Measurements from ENCODE around the gene GNG11. TPM values are rescaled to one million over a fixed set of nuclear protein-coding genes. Genes with fewer than 3 reads are reported as not detected.

GNG11 gene
- total RNA-seq, 2 donors from 2014 or later, result not detected

DNA sequence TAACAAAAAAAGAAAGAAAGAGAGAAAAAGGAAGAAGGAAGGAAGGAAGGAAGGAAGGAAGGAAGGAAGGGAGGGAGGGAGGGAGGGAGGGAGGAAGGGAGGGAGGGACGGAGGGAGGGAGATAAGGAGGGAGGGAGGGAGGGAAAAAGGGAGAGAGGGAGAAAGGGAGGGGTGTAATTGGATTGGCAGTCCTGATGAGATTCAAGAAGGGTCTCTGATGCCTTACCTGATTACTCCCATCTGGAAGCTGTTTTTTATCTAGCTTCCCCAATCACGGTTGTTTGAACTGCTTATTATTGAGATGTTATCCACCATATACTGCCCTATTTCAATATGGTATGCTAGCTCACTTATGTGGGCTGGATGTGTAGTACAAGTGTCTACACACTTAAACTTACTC, 27.3 kb downstream of the GNG11 start:
- H3K36me3 Mint-ChIP-seq (ENCODE audit: low read depth), result no peaks in the 10 kb centered on the region
- peaks cover 6% of the 10 kb centered on the region for H3K27me3 Mint-ChIP-seq
- H3K4me3 Mint-ChIP-seq, result no peak overlapping the region
- H3K27ac Mint-ChIP-seq, result no peak overlapping the region
- no peak for ATAC-seq (replicated peaks)
- no peaks in the 10 kb centered on the region for H3K9me3 Mint-ChIP-seq
- H3K4me1 Mint-ChIP-seq, result no peaks in the 10 kb centered on the region

GRCh38 chr7:93949423-93949822, 27.9 kb downstream of the GNG11 start:
- Mint-ChIP-seq H3K36me3 (ENCODE audit: low read depth) (no peaks in the 10 kb centered on the region), H3K4me1 (no peaks in the 10 kb centered on the region)

GRCh38 chr7:93955304-93955703, 33.8 kb downstream of the GNG11 start:
- no peak overlapping the region for H3K4me3 Mint-ChIP-seq
- no peak overlapping the region for H3K27ac Mint-ChIP-seq
- no peaks in the 10 kb centered on the region for H3K36me3 Mint-ChIP-seq (ENCODE audit: low read depth)
- H3K27me3 Mint-ChIP-seq, result no peaks in the 10 kb centered on the region
- no peak for ATAC-seq (replicated peaks)
- no peaks in the 10 kb centered on the region for H3K4me1 Mint-ChIP-seq
- H3K9me3 Mint-ChIP-seq, result no peaks in the 10 kb centered on the region

More at GRCh38 chr7:93949423-93949822, 27.9 kb downstream of the GNG11 start:
- Mint-ChIP-seq H3K9me3 (no peaks in the 10 kb centered on the region), H3K4me3 (no peak overlapping the region), H3K27ac (no peak overlapping the region), H3K27me3 (peaks cover 3% of the 10 kb centered on the region)
- ATAC-seq (replicated peaks), result no peak

GRCh38 chr7:93957767-93958166, 36.2 kb downstream of the GNG11 start:
- no peak for ATAC-seq (replicated peaks)
- Mint-ChIP-seq H3K9me3 (no peaks in the 10 kb centered on the region), H3K4me1 (no peaks in the 10 kb centered on the region), H3K27ac (no peak overlapping the region), H3K27me3 (no peaks in the 10 kb centered on the region), H3K36me3 (ENCODE audit: low read depth) (no peaks in the 10 kb centered on the region), H3K4me3 (no peak overlapping the region)

DNA sequence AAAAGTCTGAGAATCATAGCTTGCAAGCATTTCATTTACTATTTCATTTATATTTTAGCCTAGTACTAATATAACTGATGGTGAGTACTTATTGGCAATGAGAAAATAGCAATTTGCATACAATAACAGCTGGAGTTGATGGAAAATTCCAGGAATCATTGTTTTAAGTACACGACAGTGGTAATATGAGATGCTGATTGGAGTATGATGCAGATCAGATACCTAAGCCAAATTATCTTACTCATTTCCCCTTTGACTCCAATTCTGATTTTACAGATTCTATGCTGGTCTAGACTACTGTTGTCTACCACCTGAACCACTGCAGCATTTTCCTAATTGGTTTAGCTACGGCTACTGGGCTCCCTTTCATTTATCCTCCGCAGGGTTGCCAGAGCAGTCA, 36.7 kb downstream of the GNG11 start:
- Mint-ChIP-seq H3K27me3 (no peaks in the 10 kb centered on the region), H3K36me3 (ENCODE audit: low read depth) (no peaks in the 10 kb centered on the region), H3K9me3 (no peaks in the 10 kb centered on the region), H3K4me3 (no peak overlapping the region), H3K4me1 (no peaks in the 10 kb centered on the region), H3K27ac (no peak overlapping the region)
- ATAC-seq (replicated peaks), result no peak

DNA sequence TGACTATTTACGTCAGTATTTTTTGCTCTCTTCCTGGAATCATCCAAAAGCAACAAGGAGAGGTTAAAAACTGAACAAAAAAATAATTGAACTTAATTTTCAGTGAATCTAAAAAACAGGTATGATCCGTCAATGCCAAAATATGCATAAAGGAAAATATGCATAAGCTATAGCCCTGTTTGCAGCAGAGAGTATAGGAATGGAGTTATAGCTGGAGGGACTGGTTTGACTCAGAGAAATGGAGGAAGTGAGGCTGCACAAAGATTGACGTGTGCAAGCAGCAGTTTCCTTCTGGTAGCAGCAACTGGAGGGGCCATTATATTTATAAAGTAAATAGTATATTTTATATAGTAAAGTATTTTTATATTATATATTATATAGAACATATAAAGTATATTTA, 37.1 kb downstream of the GNG11 start:
- H3K9me3 Mint-ChIP-seq, result no peaks in the 10 kb centered on the region
- H3K36me3 Mint-ChIP-seq (ENCODE audit: low read depth), result no peaks in the 10 kb centered on the region
- no peak overlapping the region for H3K4me3 Mint-ChIP-seq
- no peaks in the 10 kb centered on the region for H3K4me1 Mint-ChIP-seq
- no peak overlapping the region for H3K27ac Mint-ChIP-seq
- H3K27me3 Mint-ChIP-seq, result no peaks in the 10 kb centered on the region
- no peak for ATAC-seq (replicated peaks)

GRCh38 chr7:93960986-93961385, 39.5 kb downstream of the GNG11 start:
- Mint-ChIP-seq H3K4me1 (no peaks in the 10 kb centered on the region), H3K27ac (no peak overlapping the region), H3K27me3 (no peaks in the 10 kb centered on the region), H3K36me3 (ENCODE audit: low read depth) (no peaks in the 10 kb centered on the region), H3K9me3 (no peaks in the 10 kb centered on the region), H3K4me3 (no peak overlapping the region)
- no peak for ATAC-seq (replicated peaks)

DNA sequence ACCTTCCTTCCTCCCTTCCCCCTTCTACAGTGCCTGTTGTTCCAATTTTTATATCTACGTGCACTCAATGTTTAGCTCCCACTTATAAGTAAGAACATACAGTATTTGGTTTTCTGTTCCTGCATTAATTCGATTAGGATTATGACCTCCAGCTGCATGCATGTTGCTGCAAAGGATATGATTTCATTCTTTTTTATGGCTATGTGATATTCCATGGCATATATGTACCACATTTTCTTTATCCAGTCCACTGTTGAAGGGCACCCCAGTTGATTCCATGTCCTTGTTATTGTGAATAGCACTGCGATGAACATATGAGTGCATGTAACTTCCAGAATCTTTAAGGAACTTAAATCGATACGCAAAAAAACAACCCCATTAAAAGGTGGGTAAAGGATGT, 42.7 kb downstream of the GNG11 start:
- no peak for ATAC-seq (replicated peaks)
- Mint-ChIP-seq H3K27ac (no peak overlapping the region), H3K27me3 (no peaks in the 10 kb centered on the region), H3K4me3 (no peak overlapping the region), H3K9me3 (no peaks in the 10 kb centered on the region), H3K4me1 (no peaks in the 10 kb centered on the region), H3K36me3 (ENCODE audit: low read depth) (no peaks in the 10 kb centered on the region)

DNA sequence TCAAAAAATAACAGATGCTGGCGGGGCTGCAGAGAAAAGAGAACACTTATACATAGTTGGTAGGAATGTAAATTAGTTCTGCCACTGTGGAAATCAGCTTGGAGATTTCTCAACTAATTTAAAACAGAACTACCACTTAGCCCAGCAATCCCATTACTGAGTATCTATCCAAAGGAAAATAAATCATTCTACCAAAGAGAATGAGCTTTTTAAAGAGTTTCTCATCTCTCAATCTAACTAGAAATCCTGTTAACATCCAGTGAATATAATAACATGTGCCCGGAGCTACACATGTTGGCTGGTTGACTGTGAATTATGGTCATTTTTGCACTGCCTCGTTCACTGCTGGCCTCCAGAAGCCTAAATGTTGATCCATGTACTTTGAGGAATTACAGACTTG, 43.3 kb downstream of the GNG11 start:
- Mint-ChIP-seq H3K4me1 (no peaks in the 10 kb centered on the region), H3K27me3 (no peaks in the 10 kb centered on the region), H3K27ac (no peak overlapping the region), H3K9me3 (no peaks in the 10 kb centered on the region), H3K36me3 (ENCODE audit: low read depth) (no peaks in the 10 kb centered on the region), H3K4me3 (no peak overlapping the region)
- no peak for ATAC-seq (replicated peaks)

DNA sequence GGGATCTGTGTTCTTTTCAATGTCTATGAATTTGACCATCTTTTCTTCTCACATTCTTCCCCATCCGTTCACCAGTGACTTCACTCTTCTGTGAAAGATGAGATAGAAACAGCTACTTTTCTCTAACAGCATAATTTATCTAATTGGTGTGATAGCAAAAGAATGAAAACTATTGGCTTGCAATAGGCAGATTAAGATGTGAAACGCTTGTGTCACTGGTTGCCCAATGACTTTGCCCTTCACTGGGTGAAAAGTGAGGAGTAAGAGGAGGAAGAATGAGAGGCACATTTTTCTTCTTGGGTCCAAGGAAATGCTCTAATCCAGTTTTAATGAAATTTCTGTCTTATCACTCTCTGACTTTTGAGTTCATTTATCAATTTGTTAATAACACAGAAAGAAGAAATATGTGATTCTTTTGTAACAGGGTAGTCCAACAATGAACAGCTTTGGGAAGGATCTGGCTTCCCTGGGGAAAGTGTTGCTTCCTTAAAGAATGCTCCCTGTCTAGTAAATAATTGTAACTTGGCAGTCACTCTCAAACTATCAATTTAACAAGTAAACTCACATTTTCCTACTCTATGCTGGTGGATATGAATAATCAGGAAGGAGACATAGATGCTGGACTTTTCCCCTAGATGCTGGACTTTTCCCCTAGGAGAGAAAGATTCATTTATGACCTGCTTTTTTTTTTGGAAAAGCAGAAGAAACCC, 47.5 kb downstream of the GNG11 start:
- no peak overlapping the region for H3K27ac Mint-ChIP-seq
- no peaks in the 10 kb centered on the region for H3K27me3 Mint-ChIP-seq
- no peak for ATAC-seq (replicated peaks)
- H3K9me3 Mint-ChIP-seq, result no peaks in the 10 kb centered on the region
- H3K4me3 Mint-ChIP-seq, result no peak overlapping the region
- H3K4me1 Mint-ChIP-seq, result no peaks in the 10 kb centered on the region
- no peaks in the 10 kb centered on the region for H3K36me3 Mint-ChIP-seq (ENCODE audit: low read depth)

DNA sequence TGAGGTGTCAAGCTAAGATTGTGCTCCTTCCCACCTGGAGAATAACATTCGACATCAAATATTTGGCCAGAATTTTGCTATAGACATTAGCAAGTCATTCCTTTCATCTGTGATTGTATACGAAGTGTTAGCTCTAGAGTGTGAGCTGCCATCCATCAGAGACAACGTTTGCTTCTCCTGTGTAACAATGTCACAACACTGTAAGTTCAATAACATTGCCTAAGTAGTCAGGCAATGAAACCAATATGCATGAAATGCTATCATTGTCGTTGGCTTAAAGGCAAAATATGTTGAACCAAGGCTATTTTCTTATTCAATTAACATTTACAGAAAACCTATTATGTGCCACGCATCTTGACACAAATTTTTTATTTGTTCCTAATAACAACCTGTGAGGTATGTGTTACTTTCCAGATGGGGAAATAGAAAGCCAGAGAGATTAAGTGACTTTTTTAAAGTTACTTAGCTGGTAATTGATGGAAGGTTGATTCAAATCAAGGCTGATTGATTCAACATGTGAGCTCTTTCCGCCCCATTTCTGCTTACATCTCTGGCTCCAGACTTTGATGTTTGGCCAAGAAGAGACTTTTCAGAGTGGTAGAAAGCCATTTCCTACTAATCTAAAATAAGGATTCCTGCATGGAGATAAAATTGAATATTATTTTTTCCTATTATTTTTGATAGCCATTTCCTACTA, 50.6 kb downstream of the GNG11 start:
- no peaks in the 10 kb centered on the region for H3K27me3 Mint-ChIP-seq
- H3K4me3 Mint-ChIP-seq, result no peak overlapping the region

DNA sequence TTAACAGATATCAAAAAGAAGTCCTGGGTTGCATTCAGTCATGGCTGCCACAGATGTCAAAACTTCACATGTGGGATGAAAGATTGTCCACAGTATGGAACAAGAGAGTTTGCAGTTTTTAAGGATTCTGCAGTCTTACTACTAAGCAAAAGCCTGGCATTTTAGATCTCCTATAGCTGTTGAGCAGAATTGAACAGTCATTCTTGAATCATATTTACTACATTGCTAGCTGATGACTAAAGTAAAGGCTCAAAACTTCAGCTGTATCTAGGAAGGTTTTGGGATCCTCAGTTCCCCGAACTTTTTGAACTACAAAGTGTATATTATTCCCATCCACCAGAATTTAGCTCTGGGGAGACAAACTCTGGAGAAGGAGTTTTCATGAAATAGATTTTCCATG, 51.6 kb downstream of the GNG11 start:
- Mint-ChIP-seq H3K4me3 (no peak overlapping the region), H3K4me1 (no peaks in the 10 kb centered on the region), H3K36me3 (ENCODE audit: low read depth) (no peaks in the 10 kb centered on the region), H3K27ac (no peak overlapping the region), H3K27me3 (no peaks in the 10 kb centered on the region), H3K9me3 (no peaks in the 10 kb centered on the region)
- no peak for ATAC-seq (replicated peaks)

More for the DNA sequence above, 50.6 kb downstream of the GNG11 start:
- Mint-ChIP-seq H3K4me1 (no peaks in the 10 kb centered on the region), H3K9me3 (no peaks in the 10 kb centered on the region), H3K36me3 (ENCODE audit: low read depth) (no peaks in the 10 kb centered on the region), H3K27ac (no peak overlapping the region)
- no peak for ATAC-seq (replicated peaks)

- no peak overlapping the region for H3K4me3 Mint-ChIP-seq
- ATAC-seq (replicated peaks), result no peak
- H3K4me1 Mint-ChIP-seq, result peaks cover 4% of the 10 kb centered on the region
- H3K27me3 Mint-ChIP-seq, result no peaks in the 10 kb centered on the region
- no peaks in the 10 kb centered on the region for H3K36me3 Mint-ChIP-seq (ENCODE audit: low read depth)
- H3K9me3 Mint-ChIP-seq, result no peaks in the 10 kb centered on the region
- H3K27ac Mint-ChIP-seq, result no peak overlapping the region
Measured at GRCh38 chr7:93977211-93977950, 55.8 kb downstream of the GNG11 start.

Measured in activated T-helper 17 cell treated with anti-CD3 and anti-CD28 coated beads, Interleukin-2, amount 50 U/mL, for 72 hours (primary cell).